Measurements from ENCODE around the gene SNAPC5. TPM values are rescaled to one million over a fixed set of nuclear protein-coding genes. Genes with fewer than 3 reads are reported as not detected.
"Not testable (repeated sequence)": the region's sequence is repeated elsewhere in the genome, so short reads cannot be mapped to it uniquely, and the experiment has no call there.

The SNAPC5 gene
- total RNA-seq, 1 donor from 2014 or later: 17.6 TPM

DNA sequence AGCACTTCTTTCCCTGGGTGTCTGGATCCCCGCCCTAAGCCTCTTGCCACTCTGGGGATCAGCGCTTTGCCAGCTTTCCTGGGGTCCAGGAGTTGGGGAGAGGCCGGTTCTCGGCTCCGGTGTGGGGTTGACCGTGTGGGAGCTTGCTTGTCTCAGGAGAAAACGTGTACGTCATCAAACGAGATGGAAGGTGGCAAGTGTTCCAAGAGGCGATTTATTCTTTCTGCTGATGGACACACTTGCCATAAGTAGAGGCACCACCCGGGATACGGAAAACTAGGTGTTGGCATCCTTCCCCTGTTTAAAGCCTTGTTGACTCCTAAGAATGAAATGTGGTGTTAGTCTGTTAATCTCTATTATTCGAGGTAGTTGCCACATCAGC, 7.9 kb upstream of the SNAPC5 start:
- no peaks in the 10 kb centered on the region for H3K36me3 Mint-ChIP-seq (ENCODE audit: unreplicated experiment)
- H3K27me3 Mint-ChIP-seq (ENCODE audit: unreplicated experiment): peaks cover 2% of the 10 kb centered on the region
- peak overlapping the region; percentile 100 for H3K4me3 Mint-ChIP-seq (ENCODE audit: unreplicated experiment)
- H3K27ac Mint-ChIP-seq (ENCODE audit: unreplicated experiment): peak overlapping the region; percentile 97
- peaks cover 4% of the 10 kb centered on the region for H3K9me3 Mint-ChIP-seq (ENCODE audit: unreplicated experiment)
- DNase-seq: no peak
- H3K4me1 Mint-ChIP-seq (ENCODE audit: low read depth, unreplicated experiment): peaks cover 13% of the 10 kb centered on the region
- no peak for TF ChIP-seq CTCF (IDR thresholded peaks at IDR 0.05; ENCODE audit: partially characterized antibody, unreplicated experiment)

DNA sequence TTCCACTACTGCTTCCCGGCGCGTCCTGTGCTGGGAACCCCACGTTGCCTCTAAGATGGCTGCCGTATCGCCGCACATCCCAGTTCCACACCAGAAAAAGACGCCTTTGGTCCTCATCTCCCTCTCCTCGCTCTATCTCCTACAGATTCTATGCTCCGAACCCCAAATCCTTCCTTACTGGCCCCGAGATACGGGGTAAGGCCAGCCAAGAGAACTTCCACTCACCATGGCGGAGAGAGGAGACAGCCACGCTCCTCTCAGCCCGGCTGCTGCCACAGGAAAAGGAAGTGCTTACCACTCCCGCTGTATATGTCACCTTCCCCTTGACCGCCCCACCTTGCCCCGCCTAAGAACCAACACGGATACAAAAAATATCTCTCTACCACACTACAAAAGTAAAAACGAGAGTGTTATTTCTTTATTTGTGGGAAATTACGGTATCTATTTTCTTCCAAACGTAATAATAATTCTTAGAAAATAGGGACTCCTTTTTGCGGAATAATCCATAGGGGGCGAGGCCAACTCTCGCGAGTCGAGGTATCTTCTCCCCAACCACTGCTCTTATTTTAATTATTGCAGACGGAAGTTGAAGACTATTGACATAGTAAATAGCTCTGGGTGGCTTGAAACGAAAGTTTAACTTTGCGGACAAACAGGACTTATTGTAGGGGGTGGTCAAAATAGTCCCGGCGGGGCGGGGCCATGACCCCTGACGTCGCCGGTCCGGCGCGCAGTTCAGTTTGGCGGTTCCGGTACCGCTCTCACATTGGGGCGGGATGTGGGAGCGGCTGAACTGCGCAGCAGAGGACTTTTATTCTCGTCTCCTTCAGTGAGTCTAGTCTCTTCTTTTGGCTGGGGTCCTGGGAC, 7.2 kb upstream of the SNAPC5 start, which contains the start of the genes RPL4 and ZWILCH:
TSS of gene RPL4 (minus strand) at position 293 of the 867 bp plus-strand sequence. CDS start at position 228, 65 bp downstream.
TSS of gene ZWILCH (plus strand) at position 764 of the 867 bp plus-strand sequence. CDS start at position 777, 13 bp downstream.
- peak within 1 kb of the TSS; percentile 100 for H3K4me3 Mint-ChIP-seq (ENCODE audit: unreplicated experiment)
- H3K36me3 Mint-ChIP-seq (ENCODE audit: unreplicated experiment): no peaks in the 10 kb centered on the region
- no peak for TF ChIP-seq CTCF (IDR thresholded peaks at IDR 0.05; ENCODE audit: partially characterized antibody, unreplicated experiment)
- peaks cover 4% of the 10 kb centered on the region for H3K9me3 Mint-ChIP-seq (ENCODE audit: unreplicated experiment)
- H3K27me3 Mint-ChIP-seq (ENCODE audit: unreplicated experiment): peaks cover 2% of the 10 kb centered on the region
- peak; percentile 64 for DNase-seq
- H3K4me1 Mint-ChIP-seq (ENCODE audit: low read depth, unreplicated experiment): peaks cover 13% of the 10 kb centered on the region
- H3K27ac Mint-ChIP-seq (ENCODE audit: unreplicated experiment): peak within 1 kb of the TSS; percentile 97

GRCh38 chr15:66503780-66504562, 6.4 kb upstream of the SNAPC5 start:
- DNase-seq: no peak
- TF ChIP-seq CTCF (IDR thresholded peaks at IDR 0.05; ENCODE audit: partially characterized antibody, unreplicated experiment): no peak
- peak overlapping the region; percentile 100 for H3K4me3 Mint-ChIP-seq (ENCODE audit: unreplicated experiment)
- no peaks in the 10 kb centered on the region for H3K36me3 Mint-ChIP-seq (ENCODE audit: unreplicated experiment)
- peaks cover 4% of the 10 kb centered on the region for H3K9me3 Mint-ChIP-seq (ENCODE audit: unreplicated experiment)
- H3K27me3 Mint-ChIP-seq (ENCODE audit: unreplicated experiment): peaks cover 2% of the 10 kb centered on the region
- H3K27ac Mint-ChIP-seq (ENCODE audit: unreplicated experiment): peak overlapping the region; percentile 97
- peaks cover 13% of the 10 kb centered on the region for H3K4me1 Mint-ChIP-seq (ENCODE audit: low read depth, unreplicated experiment)

DNA sequence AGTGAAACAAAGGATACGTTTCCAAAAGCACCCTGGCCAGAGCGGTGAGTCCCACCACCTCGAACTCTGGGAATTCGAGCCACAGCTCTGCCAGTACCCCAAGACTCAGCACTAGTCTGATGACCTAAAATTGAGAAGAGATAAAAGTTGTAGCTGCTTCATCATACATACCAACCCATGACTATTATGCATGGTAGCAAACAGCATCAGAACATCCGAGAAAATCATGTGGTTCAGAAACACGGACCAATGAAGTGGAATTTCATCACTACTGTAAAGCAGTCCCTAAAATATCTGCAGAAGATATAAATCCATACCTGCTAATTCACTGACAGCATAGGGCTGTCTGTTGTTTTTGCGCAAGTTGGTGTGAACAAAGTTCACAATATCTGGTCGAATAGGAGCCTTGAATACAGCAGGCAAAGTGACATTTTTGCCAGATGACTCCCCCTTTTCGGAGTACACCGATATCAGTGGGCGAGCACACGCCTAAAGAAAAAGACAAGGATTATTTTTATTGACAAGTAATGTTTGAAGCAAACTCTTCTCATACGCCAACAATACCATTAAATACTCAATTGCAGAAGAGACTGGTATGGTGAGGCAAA, 5.6 kb upstream of the SNAPC5 start:
- Mint-ChIP-seq H3K27ac (ENCODE audit: unreplicated experiment) (peak overlapping the region; percentile 57), H3K4me3 (ENCODE audit: unreplicated experiment) (peak overlapping the region; percentile 100), H3K4me1 (ENCODE audit: low read depth, unreplicated experiment) (peaks cover 13% of the 10 kb centered on the region)
- not testable (repeated sequence) for H3K27me3 Mint-ChIP-seq (ENCODE audit: unreplicated experiment); DNase-seq; H3K36me3 Mint-ChIP-seq (ENCODE audit: unreplicated experiment); H3K9me3 Mint-ChIP-seq (ENCODE audit: unreplicated experiment)

DNA sequence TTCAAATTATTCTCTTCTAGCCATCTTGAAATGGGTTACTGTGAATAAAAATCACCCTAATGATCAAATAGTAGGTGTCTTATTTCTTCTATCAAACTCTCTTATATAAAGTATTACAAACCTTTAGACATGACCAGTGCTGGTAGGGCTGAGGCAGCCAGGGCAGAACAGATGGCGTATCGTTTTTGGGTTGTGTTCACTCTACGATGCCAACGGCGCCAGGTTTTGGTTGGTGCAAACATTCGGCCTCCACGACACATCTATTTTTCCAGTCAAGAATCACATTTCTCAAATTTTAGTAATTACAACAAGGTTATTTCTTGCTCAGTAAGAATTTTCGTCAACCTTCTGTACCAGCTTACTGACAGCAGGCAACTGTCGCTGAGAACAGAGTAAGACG, 4.9 kb upstream of the SNAPC5 start:
- peak overlapping the region; percentile 57 for H3K27ac Mint-ChIP-seq (ENCODE audit: unreplicated experiment)

DNA sequence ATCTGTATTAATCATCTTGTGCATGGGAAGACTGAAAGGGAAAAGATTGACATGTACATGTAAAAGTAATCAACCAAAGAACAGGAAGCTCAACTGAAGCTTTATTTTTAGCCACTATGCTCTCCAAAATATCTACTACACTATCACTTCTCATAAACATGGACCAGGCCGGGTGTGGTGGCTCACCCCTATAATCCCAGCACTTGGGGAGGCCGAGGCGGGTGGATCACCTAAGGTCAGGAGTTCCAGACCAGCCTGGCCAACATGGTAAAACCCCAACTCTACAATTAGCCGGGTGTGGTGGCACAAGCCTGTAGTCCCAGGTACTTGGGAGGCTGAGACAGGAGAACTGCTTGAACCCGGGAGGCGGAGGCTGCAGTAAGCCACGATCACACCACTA, 2.8 kb upstream of the SNAPC5 start:
- H3K27ac Mint-ChIP-seq (ENCODE audit: unreplicated experiment); H3K36me3 Mint-ChIP-seq (ENCODE audit: unreplicated experiment); H3K9me3 Mint-ChIP-seq (ENCODE audit: unreplicated experiment); H3K27me3 Mint-ChIP-seq (ENCODE audit: unreplicated experiment); H3K4me3 Mint-ChIP-seq (ENCODE audit: unreplicated experiment); DNase-seq: not testable (repeated sequence)
- H3K4me1 Mint-ChIP-seq (ENCODE audit: low read depth, unreplicated experiment): peaks cover 13% of the 10 kb centered on the region

More for the DNA sequence above, 4.9 kb upstream of the SNAPC5 start:
- Mint-ChIP-seq H3K27me3 (ENCODE audit: unreplicated experiment) (peaks cover 2% of the 10 kb centered on the region), H3K4me3 (ENCODE audit: unreplicated experiment) (peak overlapping the region; percentile 100), H3K9me3 (ENCODE audit: unreplicated experiment) (peaks cover 4% of the 10 kb centered on the region), H3K36me3 (ENCODE audit: unreplicated experiment) (no peaks in the 10 kb centered on the region), H3K4me1 (ENCODE audit: low read depth, unreplicated experiment) (peaks cover 13% of the 10 kb centered on the region)
- TF ChIP-seq CTCF (IDR thresholded peaks at IDR 0.05; ENCODE audit: partially characterized antibody, unreplicated experiment): no peak
- DNase-seq: no peak
